Astrocyte (in vitro differentiated cells and primary cell): ENCODE data around the gene TMPRSS9. TPM values are rescaled to one million over a fixed set of nuclear protein-coding genes. Genes with fewer than 3 reads are reported as not detected.

ENCODE experiments used
- DNase-seq: peaks from one replicate; pipeline ENCODE4 v3.0.0-alpha.2; 2010; ENCODE audit warnings: low read depth
- FAIRE-seq: peaks from 2 replicates; lab custom pipeline; 2011; peaks lifted over from hg19 to GRCh38; lab: Jason Lieb, UNC
- H2AFZ ChIP-seq: 2 replicates; pipeline ENCODE4 v1.6.0; 2012; ENCODE audit warnings: low read depth, low read length, inconsistent platforms
- H3K27ac ChIP-seq: 2 replicates; pipeline ENCODE4 v1.5.1; 2011; ENCODE audit warnings: low read depth, low read length, inconsistent platforms
- H3K27me3 ChIP-seq: 2 replicates; pipeline ENCODE4 v1.6.0; 2011; ENCODE audit warnings: low read length, inconsistent platforms; ENCODE audit not compliant: insufficient read depth
- H3K36me3 ChIP-seq: 2 replicates; pipeline ENCODE4 v1.5.1; 2011; ENCODE audit warnings: low read length, inconsistent platforms; ENCODE audit not compliant: insufficient read depth
- H3K4me1 ChIP-seq: 2 replicates; pipeline ENCODE4 v1.5.1; 2011; ENCODE audit warnings: low read length, inconsistent platforms; ENCODE audit not compliant: insufficient read depth
- H3K4me2 ChIP-seq: 2 replicates; pipeline ENCODE4 v1.6.0; 2012; ENCODE audit warnings: low read length, inconsistent platforms
- H3K4me3 ChIP-seq: 2 replicates; pipeline ENCODE4 v1.5.1; 2011; ENCODE audit warnings: low read depth, mild to moderate bottlenecking, low read length, inconsistent platforms; ENCODE audit not compliant: insufficient read depth
- H3K79me2 ChIP-seq: 2 replicates; pipeline ENCODE4 v1.6.0; 2012; ENCODE audit warnings: mild to moderate bottlenecking, low read length, inconsistent platforms; ENCODE audit not compliant: insufficient read depth
- H3K9ac ChIP-seq: 2 replicates; pipeline ENCODE4 v1.6.0; 2012; ENCODE audit warnings: mild to moderate bottlenecking, low read length, inconsistent platforms
- H3K9me3 ChIP-seq: 2 replicates; pipeline ENCODE4 v1.5.1; 2012; ENCODE audit warnings: low read depth, mild to moderate bottlenecking, low read length, inconsistent platforms; ENCODE audit not compliant: insufficient read depth
- H4K20me1 ChIP-seq: 2 replicates; pipeline ENCODE4 v1.6.0; 2012; ENCODE audit warnings: low read length, inconsistent platforms; ENCODE audit not compliant: insufficient read depth
- H3K27ac Mint-ChIP-seq: one replicate; pipeline ENCODE4 v1.8.0; 2021; ENCODE audit warnings: mild to moderate bottlenecking, mixed read lengths; ENCODE audit not compliant: unreplicated experiment
- H3K27me3 Mint-ChIP-seq: one replicate; pipeline ENCODE4 v1.8.0; 2021; ENCODE audit warnings: low read depth, mixed read lengths; ENCODE audit not compliant: unreplicated experiment
- H3K36me3 Mint-ChIP-seq: one replicate; pipeline ENCODE4 v1.8.0; 2021; ENCODE audit warnings: low read depth, mixed read lengths; ENCODE audit not compliant: unreplicated experiment
- H3K4me1 Mint-ChIP-seq: one replicate; pipeline ENCODE4 v1.8.0; 2021; ENCODE audit warnings: low read depth, mixed read lengths; ENCODE audit not compliant: unreplicated experiment
- H3K4me3 Mint-ChIP-seq: one replicate; pipeline ENCODE4 v1.8.0; 2021; ENCODE audit warnings: mild to moderate bottlenecking, moderate library complexity, mixed read lengths; ENCODE audit not compliant: unreplicated experiment
- H3K9me3 Mint-ChIP-seq: one replicate; pipeline ENCODE4 v1.8.0; 2021; ENCODE audit warnings: mild to moderate bottlenecking, mixed read lengths; ENCODE audit not compliant: unreplicated experiment
- EZH2 ChIP-seq: IDR thresholded peaks from 2 replicates; pipeline ENCODE4 v1.6.1; 2012; ENCODE audit warnings: mild to moderate bottlenecking, low read length, inconsistent platforms; ENCODE audit not compliant: insufficient read depth
- total RNA-seq: library from RNA; stranded (reverse); gene quantifications from 2 replicates; pipeline ENCODE4 v1.2.1, GENCODE V29; 2021
- TF ChIP-seq, protein P1 (sequence below): IDR thresholded peaks from 2 replicates; pipeline ENCODE4 v1.5.1; 2011; ENCODE audit warnings: low read depth, mild to moderate bottlenecking, inconsistent platforms, low read length, moderate library complexity; ENCODE audit not compliant: insufficient read depth

The TMPRSS9 gene
- total RNA-seq, 1 donor from 2014 or later, result 0.16 TPM

DNA sequence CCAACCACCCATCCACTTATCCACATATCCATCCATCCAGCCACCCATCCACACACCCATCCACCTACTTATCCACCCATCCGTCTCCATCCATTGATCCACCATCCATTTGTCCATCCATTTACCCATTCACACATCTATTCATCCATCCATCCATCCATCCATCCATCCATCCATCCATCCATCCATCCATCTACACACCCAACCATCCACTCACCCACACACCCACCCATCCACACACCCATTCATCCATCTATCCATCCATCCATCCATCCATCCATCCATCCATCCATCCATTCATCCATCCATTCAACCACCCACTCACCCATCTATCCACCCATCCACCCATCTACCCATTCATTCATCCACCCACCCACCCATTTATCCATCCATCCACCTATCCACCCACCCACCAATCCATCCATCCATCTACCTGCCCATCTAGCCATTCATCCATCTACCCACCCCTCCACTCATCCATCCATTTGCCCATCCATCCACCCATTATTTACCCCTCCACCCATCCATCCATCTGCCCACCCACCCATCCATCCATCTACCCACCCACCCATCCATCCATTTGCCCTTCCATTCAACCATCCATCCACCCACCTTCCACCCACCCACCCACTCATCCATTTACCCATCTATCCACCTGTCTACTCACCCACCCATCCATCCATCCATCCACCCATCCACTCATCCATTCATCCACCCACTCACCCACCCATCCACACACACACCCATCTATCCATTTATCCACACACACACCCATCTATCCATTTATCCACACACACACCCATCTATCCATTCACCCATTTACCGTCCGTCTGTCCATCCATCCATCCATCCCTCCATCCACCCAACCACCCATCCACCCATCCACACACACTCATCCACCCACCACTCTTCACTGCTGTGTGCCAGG, 2.5 kb upstream of the TMPRSS9 start:
- Histone ChIP-seq H3K4me1 (no peaks in the 10 kb centered on the region), H3K9me3 (peaks cover 5% of the 10 kb centered on the region), H3K4me2 (no peak overlapping the region), H3K9ac (no peak overlapping the region), H3K79me2 (no peaks in the 10 kb centered on the region), H3K27ac (no peak overlapping the region), H4K20me1 (peaks cover 8% of the 10 kb centered on the region), H3K36me3 (no peaks in the 10 kb centered on the region), H2AFZ (no peak overlapping the region), H3K4me3 (no peak overlapping the region), H3K27me3 (peaks cover 25% of the 10 kb centered on the region)
- Mint-ChIP-seq H3K36me3 (no peaks in the 10 kb centered on the region), H3K27ac (no peak overlapping the region), H3K9me3 (no peaks in the 10 kb centered on the region), H3K4me1 (no peaks in the 10 kb centered on the region), H3K4me3 (no peak overlapping the region), H3K27me3 (peaks cover 13% of the 10 kb centered on the region)
- FAIRE-seq (no peak), DNase-seq (no peak)
- no peak for TF ChIP-seq EZH2
- TF ChIP-seq, protein P1, sequence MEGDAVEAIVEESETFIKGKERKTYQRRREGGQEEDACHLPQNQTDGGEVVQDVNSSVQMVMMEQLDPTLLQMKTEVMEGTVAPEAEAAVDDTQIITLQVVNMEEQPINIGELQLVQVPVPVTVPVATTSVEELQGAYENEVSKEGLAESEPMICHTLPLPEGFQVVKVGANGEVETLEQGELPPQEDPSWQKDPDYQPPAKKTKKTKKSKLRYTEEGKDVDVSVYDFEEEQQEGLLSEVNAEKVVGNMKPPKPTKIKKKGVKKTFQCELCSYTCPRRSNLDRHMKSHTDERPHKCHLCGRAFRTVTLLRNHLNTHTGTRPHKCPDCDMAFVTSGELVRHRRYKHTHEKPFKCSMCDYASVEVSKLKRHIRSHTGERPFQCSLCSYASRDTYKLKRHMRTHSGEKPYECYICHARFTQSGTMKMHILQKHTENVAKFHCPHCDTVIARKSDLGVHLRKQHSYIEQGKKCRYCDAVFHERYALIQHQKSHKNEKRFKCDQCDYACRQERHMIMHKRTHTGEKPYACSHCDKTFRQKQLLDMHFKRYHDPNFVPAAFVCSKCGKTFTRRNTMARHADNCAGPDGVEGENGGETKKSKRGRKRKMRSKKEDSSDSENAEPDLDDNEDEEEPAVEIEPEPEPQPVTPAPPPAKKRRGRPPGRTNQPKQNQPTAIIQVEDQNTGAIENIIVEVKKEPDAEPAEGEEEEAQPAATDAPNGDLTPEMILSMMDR, result no peak

DNA sequence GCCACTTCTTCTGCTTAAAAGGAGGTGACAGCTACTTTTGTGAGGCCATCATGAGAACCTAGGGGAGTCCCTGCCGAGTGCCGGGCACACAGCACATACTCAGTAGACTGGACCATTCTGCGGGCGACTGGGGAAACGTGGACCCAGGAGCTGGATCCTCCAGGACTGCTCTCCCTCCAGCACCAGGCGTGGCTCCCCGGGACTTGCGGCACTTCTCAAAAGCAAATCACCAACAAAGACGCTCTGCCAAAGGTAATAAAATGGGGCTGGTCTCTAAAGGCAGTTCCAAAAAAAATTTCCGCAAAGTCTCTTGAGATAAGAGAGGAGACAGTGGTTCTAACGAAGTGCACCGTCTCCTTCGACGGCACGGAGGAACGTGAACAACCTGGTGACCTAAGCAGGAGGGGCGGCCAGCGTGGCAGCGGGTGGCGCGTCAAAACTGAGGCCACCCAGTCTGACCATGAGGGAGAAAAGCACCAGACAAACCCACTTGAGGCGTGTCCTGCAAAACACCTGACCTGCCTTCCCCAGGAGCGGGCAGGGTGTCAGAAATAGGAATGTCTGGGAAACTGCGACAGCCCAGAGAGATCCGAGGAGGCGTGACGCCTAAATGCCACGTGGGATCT, 1.4 kb upstream of the TMPRSS9 start:
- Histone ChIP-seq H3K9me3 (peaks cover 5% of the 10 kb centered on the region), H3K79me2 (no peaks in the 10 kb centered on the region), H3K4me2 (no peak overlapping the region), H3K9ac (no peak overlapping the region), H2AFZ (no peak overlapping the region), H3K4me3 (no peak overlapping the region), H4K20me1 (peaks cover 9% of the 10 kb centered on the region), H3K36me3 (no peaks in the 10 kb centered on the region), H3K27me3 (peaks cover 25% of the 10 kb centered on the region), H3K4me1 (no peaks in the 10 kb centered on the region), H3K27ac (no peak overlapping the region)
- FAIRE-seq, result no peak
- H3K36me3 Mint-ChIP-seq, result no peaks in the 10 kb centered on the region
- DNase-seq, result no peak
- peaks cover 13% of the 10 kb centered on the region for H3K27me3 Mint-ChIP-seq
- no peaks in the 10 kb centered on the region for H3K4me1 Mint-ChIP-seq
- no peak overlapping the region for H3K4me3 Mint-ChIP-seq
- no peak overlapping the region for H3K27ac Mint-ChIP-seq
- H3K9me3 Mint-ChIP-seq, result no peaks in the 10 kb centered on the region
- no peak for TF ChIP-seq EZH2
- TF ChIP-seq, protein P1, result no peak

DNA sequence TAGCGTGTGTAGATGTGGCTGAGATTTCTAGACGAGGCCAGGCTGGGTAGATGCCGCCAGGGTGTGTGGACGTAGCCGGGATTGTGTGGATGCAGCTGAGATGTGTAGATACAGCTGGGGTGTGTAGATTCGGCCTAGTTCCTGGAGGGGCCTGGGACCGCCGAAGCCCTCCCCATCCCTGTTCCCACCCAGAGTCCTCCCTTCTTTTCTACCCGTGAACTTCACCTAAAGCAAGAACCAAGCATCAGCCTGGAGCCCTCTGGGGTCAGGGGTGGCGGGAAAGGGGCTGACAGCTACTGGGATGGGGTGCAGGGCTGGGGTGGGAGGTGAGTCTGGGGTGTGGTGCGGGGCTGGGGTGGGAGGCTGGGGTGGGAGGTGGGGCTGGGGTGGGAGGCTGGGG, 768 bp downstream of the TMPRSS9 start:
- H3K4me1 Mint-ChIP-seq, result no peaks in the 10 kb centered on the region
- Histone ChIP-seq H3K9me3 (peaks cover 5% of the 10 kb centered on the region), H2AFZ (no peak overlapping the region), H3K27me3 (peaks cover 27% of the 10 kb centered on the region), H3K27ac (no peak overlapping the region), H4K20me1 (peaks cover 9% of the 10 kb centered on the region), H3K9ac (no peak overlapping the region), H3K4me1 (no peaks in the 10 kb centered on the region), H3K4me3 (no peak overlapping the region), H3K79me2 (no peaks in the 10 kb centered on the region), H3K4me2 (no peak overlapping the region), H3K36me3 (no peaks in the 10 kb centered on the region)
- peaks cover 17% of the 10 kb centered on the region for H3K27me3 Mint-ChIP-seq
- DNase-seq (no peak), FAIRE-seq (no peak)
- TF ChIP-seq, protein P1, result no peak
- no peak for TF ChIP-seq EZH2
- no peak overlapping the region for H3K4me3 Mint-ChIP-seq
- no peaks in the 10 kb centered on the region for H3K36me3 Mint-ChIP-seq
- no peak overlapping the region for H3K27ac Mint-ChIP-seq
- H3K9me3 Mint-ChIP-seq, result no peaks in the 10 kb centered on the region
